ENCODE measurements around the gene HES6.
"Not testable (repeated sequence)": the region's sequence is repeated elsewhere in the genome, so short reads cannot be mapped to it uniquely, and the experiment has no call there.

The HES6 gene, protein sequence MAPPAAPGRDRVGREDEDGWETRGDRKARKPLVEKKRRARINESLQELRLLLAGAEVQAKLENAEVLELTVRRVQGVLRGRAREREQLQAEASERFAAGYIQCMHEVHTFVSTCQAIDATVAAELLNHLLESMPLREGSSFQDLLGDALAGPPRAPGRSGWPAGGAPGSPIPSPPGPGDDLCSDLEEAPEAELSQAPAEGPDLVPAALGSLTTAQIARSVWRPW

DNA sequence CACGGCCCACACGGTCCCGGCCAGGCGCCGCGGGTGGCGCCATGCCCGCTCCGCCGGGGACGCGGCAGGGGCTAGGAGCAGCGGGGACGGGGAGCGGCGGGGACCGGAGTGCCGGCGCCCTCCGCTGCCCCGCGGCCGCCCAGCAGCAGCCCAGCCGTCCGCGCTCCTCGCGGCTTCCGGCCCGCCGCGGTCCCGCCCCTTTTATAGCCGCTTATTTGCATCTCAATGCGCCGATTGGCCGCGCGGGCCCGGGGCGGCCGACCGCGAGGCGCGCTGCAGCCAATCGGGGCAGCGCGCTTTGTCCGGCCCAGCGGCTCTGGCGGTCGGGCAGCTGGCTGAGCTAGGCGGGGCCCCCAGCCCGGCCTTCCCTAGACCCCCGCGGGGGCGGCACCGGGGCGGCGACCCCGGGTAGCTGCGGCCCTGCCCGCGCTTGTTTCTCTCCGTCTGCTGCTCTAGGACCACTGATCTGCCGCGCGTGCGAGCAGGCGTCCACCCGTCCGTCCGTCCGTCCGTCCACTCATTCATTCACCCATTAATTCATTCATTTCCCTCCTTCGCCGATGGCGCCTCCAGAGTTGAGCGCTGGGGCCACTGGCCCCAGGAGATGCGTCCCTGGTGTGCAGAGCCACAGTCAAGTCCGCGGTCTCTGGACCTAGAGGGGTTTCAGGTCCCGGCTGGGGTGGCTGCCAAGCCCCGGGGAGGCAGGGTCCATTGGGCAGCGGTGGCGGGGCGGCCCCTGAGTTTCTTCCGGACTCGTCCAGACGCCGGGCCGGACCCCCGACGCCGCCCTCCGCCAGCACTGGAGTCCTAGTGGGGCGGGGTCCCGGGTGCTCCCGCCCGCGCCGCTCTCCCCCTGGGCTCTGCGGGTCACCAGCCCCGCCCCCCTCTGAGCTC is at the start of gene HES6:
Gene HES6 (minus strand): TSS at position 176 of the 894 bp plus-strand sequence. CDS start 133 bp downstream, at position 43.
- DNase-seq, result peak; percentile 87

DNA sequence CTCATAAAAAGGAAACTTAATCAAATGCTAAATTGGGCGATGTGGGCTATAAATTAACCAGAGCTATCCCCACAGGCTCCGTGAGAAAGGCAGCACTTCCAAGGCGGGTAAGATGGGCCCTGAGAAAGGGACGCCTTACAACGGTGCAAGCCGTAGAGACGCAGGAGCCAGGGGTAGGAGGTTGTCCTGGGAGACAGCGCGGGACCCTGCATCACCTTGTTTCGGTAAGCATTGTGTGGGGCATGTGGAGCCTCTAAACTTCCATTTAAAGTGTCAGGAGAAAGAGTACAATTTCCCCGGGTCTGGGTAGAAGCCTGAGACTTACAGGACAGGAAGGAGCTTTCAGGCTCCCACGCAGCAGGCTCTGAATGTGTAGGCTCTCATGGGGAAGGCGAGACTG is 49.7 kb upstream of the HES6 start:
- DNase-seq, result no peak

DNA sequence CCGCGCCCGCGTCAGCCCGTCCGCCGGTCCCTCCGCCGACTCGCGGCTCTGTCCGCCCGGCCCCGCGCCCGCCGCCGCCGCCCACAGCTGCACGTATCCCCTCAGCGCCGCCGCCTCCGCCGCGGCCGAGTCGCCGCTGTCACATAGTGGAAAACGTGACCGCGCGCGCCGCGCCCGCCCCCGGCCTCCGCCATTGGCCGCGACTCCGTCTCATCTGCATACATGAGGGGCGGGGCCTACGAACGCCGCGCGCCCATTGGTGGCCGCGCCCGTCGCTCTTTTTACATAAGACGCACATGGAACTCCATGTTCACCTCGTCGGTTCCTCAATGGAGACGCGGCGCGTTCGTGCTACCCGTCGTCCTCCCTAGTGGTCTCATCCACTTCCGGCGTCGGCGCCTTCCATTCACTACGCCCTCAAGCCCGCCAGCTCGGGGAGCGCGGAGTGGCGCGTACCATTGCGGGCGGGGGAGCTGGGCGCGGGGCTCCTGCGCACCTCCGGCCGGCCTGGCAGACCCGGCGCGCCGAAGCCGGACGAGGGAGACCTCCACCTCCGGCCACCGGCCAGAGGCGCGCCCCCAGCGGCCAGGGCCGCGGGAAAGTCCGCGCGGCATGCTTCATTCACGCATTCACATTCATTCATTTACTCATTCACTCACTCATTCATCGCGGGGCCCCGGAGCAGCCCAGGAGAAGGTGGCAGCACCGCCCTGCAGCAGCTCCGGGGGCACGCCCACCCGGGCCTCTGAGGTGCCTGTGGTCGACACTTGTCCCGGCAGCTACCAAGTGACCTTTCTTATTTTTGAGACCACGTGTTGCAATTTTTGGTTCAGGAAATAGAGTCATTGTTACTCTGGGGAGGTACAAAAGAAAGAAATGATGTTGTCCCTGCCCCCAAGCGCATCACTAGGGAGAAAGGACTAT is 49.1 kb upstream of the HES6 start:
- peak; percentile 99 for DNase-seq

DNA sequence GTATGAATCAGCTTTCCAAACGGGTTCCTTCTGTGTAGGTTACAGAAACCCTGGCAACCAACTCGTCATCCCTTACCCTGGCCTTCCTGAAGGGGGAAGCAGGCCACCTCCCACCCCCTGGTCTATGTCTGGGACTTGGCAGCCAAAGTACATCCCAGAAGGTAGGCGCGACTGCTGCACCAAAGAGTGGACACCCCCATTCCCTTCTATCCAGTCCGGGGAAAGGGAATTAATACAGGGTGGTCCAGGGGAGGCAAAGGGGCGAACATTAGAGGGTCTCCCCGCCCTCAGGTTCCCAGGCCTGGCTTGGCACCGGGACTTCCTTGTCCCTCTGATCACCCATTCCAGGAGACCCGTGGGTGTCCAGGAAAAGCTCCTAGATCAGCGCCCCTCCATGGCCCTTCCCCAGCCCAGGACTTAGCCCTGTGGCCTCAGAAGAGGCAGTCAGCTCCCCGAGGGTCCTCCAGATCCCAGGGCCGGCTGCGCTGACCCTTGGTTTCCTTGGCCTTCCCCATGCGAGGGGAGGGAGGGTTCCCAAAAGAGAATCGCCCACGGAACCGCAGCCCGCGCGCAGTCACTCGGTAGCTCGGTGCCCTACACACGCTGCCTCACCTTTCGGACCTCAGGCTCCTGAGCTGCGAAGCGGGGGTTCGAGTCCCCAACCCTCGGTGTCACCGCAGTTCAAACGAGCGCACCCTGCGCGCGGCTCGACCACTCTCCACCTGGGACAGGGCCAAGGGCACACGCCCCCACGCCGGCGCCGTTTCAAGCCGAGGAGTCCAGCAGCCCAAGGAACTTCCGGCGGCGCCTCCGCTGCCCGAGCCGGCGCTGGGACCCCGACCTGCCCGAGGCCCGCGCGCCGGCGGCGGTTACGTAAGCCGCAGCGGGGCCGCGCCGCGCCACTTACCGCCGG is 48.2 kb upstream of the HES6 start, which contains the start of gene PER2:
Gene PER2 (minus strand): TSS at position 874 of the 913 bp plus-strand sequence. CDS start 10,674 bp downstream, outside the sequence.
- peak; percentile 73 for DNase-seq

DNA sequence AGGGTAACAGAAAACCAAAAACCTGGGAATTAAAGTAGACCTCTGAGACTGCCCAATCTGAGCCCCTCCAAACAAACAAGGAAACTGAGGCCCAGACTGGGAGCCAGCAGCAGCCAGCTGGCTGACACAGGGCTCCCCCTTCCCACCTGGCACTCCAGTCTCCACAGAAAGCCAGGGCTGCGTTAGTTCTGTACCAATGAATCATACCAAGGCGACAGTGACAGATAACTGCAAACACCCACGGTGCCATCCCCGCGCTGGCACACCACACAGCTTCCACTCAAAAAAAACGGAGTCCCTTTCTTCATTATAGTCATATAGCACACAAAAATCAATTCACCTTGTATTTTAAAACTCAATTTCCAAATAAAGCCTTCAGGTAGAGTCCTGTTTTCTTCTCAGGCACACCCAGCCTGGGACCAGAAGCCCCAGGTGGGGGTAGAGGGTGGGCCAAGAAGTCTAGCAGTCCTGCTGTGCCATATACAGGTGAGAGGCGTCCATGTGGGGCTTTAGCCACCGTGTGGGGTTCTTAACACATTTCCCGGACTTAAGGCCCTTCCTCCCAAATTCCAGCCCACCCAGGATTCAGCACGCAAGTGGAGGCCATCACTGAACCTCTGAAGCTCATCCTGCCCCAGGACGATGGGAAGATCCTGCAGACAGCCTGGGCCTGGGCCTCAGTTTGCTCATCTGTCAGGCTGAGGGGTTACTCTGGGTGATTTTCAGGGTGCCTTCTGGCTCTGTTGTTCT is 47.3 kb upstream of the HES6 start:
- peak; percentile 54 for DNase-seq

DNA sequence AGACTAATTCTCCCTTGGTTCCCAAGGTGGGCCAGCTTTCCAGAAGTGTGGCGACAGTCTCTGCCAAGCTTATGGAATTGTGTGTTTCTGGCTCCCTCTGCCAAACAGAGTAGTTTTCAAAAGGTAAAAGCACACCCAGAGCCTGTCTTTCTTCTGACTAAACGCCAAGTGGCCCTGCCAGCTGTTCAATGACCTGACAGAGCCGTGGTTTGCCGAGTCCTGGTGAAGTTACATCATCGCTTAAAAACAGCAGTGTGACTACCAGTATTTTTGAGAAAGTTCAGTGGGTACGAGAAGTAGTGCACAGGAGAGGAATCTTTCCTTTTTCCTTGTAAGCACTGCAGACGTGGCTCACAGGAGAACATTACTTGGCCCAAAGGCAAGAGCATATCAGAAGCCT is 46.7 kb upstream of the HES6 start:
- DNase-seq, result peak; percentile 57

DNA sequence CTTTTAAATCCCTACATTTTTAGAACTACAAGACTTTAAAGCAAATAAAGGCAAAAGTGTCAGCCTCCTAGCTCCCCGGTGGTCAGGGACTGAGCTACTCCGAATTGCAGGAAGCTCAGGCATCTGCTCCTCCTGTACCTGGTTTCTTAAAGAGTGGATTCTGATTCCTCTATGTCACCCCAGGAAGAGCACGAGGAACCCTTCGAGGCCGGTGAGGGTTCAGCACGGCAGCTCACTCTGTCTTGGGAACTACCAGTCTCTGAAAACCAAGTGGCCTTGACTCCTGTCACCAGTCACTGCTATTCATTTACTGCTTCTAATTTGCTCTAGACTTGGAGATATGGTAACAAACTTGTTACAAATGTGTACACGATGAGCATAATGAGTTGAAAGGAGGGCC is 46.3 kb upstream of the HES6 start:
- no peak for DNase-seq

DNA sequence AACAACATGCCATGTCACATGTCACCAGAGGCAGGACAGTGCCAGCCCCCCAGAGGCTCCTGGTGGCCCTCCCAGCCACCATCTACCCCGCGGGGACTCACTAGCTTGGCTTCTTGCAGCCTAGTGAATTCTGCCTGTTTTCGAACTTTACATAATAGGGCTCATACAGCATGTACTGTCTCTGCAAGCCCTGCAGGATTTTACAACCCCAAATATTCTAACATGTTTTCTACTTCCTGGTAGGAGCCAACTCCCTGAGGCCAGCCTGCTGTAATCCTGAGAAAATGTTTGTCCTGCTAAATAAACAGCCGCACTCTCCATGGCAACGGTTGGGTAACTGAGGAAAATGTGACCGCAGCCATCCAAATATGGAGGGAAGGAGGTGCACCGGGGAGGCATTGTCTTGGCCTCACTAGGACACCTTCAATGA is 45.8 kb upstream of the HES6 start:
- DNase-seq, result peak; percentile 82

DNA sequence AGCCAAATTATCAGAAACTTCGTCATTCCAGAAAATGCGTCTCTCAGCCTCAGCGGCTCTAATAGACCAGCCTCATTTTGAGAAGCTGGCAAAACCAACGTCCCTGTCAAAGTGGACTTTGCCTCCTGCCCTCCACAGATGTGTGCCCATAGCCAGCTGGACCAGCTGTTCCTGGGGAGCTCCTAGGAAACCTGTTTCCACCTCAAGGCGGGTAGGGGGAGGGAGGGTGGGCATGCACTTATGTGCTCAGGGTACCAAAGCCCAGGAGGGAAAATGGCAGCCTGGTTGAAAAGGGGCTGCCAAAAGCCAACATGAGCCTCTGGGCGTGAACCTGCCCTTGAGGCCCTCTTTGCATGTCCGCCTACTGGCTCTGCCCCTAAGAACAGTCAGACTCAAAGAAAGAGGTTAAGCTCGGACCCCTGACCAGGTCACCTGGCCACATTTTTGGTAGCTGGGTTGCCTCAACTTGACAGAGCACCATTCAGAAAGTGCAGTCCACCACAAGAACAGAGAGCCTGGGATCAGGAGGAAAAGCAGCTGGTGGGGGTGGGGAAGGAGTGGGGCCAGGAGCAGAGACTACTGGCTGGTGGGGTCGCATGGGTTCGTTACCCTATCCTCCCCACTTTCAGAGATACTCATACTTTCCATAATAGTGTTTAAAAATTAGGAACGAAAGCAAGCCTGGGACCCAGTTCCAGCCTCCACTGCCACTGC is 45.1 kb upstream of the HES6 start:
- DNase-seq, result no peak

DNA sequence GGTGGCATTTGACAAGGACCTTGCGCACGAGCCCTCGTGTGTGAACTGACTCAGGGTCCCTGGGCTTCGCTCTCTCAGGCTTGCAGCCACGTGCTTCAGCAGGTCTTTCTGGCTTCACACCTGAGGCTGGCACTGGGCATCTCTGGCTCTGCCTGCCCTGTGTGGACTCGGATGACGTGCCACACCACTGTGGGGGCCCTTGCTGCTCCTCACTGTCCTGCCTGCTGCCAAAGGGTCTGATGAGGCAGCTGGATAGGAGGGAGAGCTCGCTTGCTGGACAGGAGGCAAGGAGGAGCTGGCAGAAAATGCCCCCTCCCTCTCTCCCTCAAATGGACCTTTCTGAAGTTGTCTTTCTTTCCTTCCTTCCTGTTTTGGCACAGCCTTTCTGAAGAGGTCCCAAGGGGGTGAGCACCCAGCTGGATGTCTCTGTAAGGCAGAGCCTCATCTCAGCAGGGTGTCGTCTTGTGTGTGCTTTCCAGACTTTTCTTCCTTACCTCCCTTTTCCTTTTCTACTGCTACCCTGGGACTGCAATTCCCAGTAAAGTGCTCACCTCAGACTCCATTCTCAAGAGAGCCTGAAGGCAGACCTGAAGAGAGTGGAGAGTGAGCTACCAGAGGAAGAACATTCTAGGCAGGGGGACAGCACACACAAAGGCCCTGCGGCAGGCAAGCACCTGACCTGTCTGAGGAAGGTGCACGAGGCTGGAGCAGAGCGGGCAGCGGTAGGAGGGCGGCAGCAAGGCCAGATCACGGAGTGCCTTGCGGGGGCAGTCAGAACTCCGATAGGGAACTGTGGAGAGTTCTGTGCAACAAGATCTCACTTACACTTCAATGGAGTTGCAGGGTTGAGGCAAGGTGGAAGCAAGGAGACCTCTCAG is 43.3 kb upstream of the HES6 start:
- no peak for DNase-seq

DNA sequence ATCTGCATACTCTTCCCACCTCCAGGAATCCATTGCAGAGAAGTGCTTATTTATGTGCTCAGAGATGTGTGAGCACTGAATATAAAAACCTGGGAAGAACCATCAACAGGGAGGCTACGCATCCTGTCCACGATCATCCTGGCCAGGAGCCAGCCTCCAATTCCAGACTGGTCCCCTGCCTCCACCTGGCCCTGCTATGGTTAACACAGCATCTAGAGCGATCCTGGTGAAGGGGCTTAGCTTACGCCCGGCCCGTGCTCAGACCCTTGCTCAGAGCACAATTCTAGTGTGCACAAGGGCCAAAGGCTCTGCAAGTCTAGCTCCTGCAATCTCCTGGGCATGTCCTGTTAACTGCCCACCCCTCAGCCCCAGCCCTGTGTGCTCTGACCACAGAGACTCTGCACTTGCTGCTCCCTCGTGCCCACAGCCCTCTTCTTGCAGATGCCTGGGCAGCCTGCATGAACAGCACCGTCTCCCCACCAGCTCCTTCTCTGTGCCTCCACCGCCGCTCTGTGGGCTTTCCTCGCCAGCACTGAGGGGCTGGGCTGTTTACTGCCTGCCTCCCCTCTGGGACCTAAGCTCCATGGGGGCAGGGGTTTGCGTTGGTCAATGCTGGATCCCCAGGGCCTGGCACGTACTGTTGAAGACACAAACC is 42.1 kb upstream of the HES6 start:
- DNase-seq, result no peak

DNA sequence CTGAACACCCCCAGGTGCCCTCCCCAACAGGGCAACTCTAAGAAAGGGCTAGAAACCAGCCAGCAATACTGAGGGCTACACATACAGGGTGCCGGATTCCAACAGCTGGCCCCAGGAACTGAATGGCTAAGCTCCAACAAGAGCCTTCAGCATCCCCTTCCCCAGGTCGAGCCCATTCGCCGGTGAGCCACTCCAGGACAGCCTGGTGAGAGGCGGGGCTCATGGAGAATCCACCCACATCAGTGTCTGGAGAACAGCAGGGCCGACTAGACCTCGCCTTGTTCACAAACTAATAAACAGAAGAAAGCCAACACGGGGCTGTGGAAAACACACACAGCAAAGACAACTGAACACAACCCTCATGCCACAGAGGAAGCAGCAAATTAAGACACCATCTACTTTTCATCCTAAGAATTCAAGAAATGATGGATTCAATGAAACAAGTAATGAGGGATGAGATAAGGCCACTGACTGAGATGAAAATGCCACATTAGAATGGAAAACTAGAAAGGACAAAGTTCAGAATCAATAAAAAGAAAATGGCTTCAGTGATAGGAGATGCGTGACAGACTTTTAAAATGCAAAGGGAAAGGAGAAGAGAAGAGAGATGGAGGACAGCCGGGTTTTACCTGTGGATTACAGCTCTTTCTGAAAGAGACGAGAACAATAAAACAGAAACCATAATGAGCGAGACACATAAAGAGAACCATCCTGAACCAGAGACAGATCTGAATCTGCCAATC is 40.4 kb upstream of the HES6 start:
- DNase-seq, result no peak

DNA sequence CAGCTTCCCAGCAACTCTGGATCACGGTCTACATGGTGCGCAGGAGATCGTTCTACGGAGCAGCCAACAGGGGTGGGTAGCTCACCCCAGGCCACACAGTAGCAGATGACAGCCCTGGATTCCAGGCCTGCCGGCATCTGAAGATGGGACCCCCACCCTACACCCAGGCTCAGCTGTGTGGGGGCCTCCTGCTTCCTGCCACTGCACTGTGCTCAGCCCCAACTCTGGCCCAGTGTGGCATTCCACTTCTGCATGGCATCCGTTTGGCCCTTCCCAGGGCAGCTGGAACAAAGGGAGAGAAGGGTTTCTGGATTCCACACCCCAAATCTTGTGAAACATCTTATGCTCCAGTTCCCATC is 39.5 kb upstream of the HES6 start:
- no peak for DNase-seq

DNA sequence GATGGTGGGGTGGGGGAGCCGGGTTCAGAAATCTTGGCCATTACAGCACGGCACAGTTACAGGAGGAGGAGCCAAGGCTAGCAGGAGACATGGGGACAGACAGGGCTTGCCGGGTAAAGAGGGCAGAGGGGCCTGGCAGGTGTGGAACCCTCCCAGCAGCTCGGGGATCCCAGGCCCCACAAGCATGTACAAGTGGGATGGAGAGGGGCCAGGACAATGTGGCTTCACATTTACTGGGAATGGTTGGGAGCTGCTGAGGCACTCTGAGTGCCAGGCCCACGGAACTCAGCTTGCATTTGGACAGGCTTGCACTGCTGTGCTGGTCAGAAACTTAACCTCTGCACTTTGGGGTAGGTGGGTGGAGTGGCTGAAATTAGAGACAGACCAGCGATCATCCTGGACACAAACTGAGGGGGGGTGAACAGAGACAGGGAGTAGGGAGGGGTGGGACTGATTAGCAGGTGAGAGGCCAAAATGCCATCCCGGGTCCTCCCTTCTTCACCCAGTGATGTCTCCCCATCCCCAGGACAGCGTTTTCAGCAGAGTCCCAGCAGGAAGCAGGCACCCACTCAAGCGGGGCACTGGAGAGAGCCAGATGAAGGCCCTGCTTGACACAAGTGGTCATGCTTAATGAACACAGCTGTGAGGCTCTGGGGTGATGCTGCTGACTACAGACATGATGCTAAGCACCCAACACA is 38.9 kb upstream of the HES6 start:
- no peak for DNase-seq

DNA sequence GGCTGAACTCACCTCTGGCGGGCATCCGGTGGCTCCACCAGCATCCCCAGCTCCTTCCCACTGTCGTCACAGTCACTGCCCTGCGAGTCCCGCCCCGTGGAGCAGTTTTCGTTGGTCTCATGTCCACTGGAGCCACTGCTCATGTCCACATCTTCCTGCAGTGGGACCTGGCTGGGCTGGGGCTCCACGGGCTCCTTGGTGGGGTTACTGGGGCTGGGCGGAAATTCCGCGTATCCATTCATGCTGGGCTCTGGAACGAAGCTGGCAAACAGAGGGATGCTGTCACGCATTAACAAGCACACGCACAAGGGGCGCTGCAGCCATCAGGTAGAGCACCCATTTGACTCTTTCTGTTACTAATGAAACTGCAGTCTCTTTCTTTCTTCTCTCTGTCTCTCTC is 37.9 kb upstream of the HES6 start:
- no peak for DNase-seq

DNA sequence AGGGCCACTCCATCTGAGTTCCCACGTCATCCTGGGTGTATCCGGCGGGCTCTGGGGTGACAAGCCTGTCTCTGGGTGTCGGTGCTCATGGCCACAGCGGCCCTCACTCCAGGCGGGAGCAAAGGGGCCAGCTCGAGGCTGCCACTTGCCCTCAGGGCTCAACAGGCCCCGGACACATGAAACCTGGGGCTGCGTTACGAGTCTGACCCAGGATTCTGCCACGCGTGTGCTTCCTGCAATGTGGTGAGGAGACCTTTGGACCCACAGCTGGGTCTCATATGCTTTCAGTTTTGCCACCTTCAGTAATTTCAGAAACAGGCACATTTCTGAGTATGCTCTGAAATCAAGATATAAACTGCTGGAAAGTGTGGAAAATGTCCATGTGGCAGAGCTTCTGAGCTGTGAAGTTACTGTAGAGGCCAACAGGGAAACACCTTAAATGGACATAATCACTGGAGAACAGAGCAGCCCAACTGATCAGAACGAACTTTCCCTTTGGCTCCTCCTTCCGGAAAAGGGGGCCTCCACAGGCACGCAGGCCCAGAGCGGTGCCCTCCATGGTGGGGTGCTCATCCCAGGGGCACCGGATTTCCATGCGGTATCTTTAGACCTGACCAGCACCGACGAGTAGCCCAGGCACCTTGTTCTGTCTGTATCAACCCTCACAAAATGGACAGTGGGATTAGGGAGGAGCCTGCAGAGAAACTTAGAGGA is 34.5 kb upstream of the HES6 start:
- no peak for DNase-seq

DNA sequence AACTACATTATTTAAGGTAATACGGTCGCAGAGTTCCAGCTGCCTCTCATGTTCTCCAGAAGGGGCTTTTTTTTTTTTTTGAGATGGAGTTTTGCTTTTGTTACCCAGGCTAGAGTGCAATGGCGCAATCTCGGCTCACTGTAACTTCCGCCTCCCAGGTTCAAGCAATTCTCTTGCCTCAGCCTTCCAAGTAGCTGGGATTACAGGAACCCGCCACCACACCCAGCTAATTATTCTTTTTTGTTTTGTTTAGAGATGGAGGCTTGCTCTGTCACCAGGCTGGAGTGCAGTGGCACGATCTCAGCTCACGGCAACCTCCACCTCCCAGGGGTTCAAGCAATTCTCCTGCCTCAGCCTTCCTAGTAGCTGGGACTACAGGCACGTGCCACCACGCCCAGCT is 33.6 kb upstream of the HES6 start:
- not testable (repeated sequence) for DNase-seq

Measured in right forelimb (tissue), 1 donor.